Measurements from ENCODE around the gene SRBD1. TPM values are rescaled to one million over a fixed set of nuclear protein-coding genes. Genes with fewer than 3 reads are reported as not detected.

The SRBD1 gene
- total RNA-seq, 4 donors from 2014 or later = 13.5 to 36.2 (median 26.8) TPM

- Histone ChIP-seq H3K27ac (peak overlapping the region; percentile 92 to 97 (median 93)), H3K4me1 (peaks cover 0 to 20% (median 11%) of the 10 kb centered on the region in 4 donors), H3K36me3 (no peaks in the 10 kb centered on the region), H3K4me3 (peak overlapping the region; percentile 58 to 94 (median 76)), H3K27me3 (no peaks in the 10 kb centered on the region), H3K9me3 (no peaks in the 10 kb centered on the region)
- in situ Hi-C loops (cut with MboI; ENCODE audit: low pct_ligation_motif_present in 1 of 4, low pct_unique_long_range_greater_than_20kb in 1 of 4, low sequenced_read_pairs in 3 of 4) (no loop called here), intact Hi-C loops (cut with DNase I; ENCODE audit: low total_unique reads) (no loop called here)
- TF ChIP-seq CTCF (IDR thresholded peaks at IDR 0.05) (peak in 3 of 5 experiments; percentile 11 to 21 (median 15)), EP300 (IDR thresholded peaks at IDR 0.05; ENCODE audit: low read depth) (no peak), POLR2AphosphoS5 (IDR thresholded peaks at IDR 0.05) (peak; percentile 28 to 32 (median 29))
- WGBS, 2 donors (ENCODE audit: low coverage in 1 of 2) = 0 to 1% methylated on average over 14 to 23 of the region's 23 CpGs
- peak; percentile 53 for DNase-seq
Observed at GRCh38 chr2:45610281-45611019, 617 bp downstream of the SRBD1 start.

- no peak for DNase-seq
- Histone ChIP-seq H3K36me3 (peaks cover 0 to 7% (median 0%) of the 10 kb centered on the region in 4 donors), H3K9me3 (no peaks in the 10 kb centered on the region), H3K27ac (no peak overlapping the region), H3K27me3 (no peaks in the 10 kb centered on the region), H3K4me3 (no peak overlapping the region), H3K4me1 (peaks cover 0 to 20% (median 11%) of the 10 kb centered on the region in 4 donors)
- intact Hi-C loops (cut with DNase I; ENCODE audit: low total_unique reads) (no loop called here), in situ Hi-C loops (cut with MboI; ENCODE audit: low pct_ligation_motif_present in 1 of 4, low pct_unique_long_range_greater_than_20kb in 1 of 4, low sequenced_read_pairs in 3 of 4) (no loop called here)
- WGBS, 2 donors (ENCODE audit: low coverage in 1 of 2) = 63 to 88% methylated on average over 1 of the region's 1 CpG
- TF ChIP-seq POLR2A (IDR thresholded peaks at IDR 0.05) (no peak), POLR2AphosphoS5 (IDR thresholded peaks at IDR 0.05) (no peak), CTCF (IDR thresholded peaks at IDR 0.05) (peak in 2 of 5 experiments; percentile 18 to 25)
Observed at GRCh38 chr2:45607701-45608100, 3.4 kb downstream of the SRBD1 start.

GRCh38 chr2:45606796-45607195 lies 4.3 kb downstream of the SRBD1 start:
- Histone ChIP-seq H3K4me3 (no peak overlapping the region), H3K4me1 (peaks cover 0 to 17% (median 10%) of the 10 kb centered on the region in 4 donors), H3K36me3 (peaks cover 0 to 8% (median under 1%) of the 10 kb centered on the region in 4 donors), H3K27me3 (no peaks in the 10 kb centered on the region), H3K9me3 (no peaks in the 10 kb centered on the region), H3K27ac (no peak overlapping the region)
- intact Hi-C loops (cut with DNase I; ENCODE audit: low total_unique reads) (no loop called here), in situ Hi-C loops (cut with MboI; ENCODE audit: low pct_ligation_motif_present in 1 of 4, low pct_unique_long_range_greater_than_20kb in 1 of 4, low sequenced_read_pairs in 3 of 4) (no loop called here)
- TF ChIP-seq POLR2AphosphoS5 (IDR thresholded peaks at IDR 0.05) (no peak), CTCF (IDR thresholded peaks at IDR 0.05) (no peak), POLR2A (IDR thresholded peaks at IDR 0.05) (no peak), EP300 (IDR thresholded peaks at IDR 0.05; ENCODE audit: low read depth) (no peak)
- 80 to 90% methylated on average over 1 of the region's 1 CpG for WGBS, 2 donors (ENCODE audit: low coverage in 1 of 2)
- no peak for DNase-seq

- no peak overlapping the region for H3K27ac ChIP-seq
Observed at GRCh38 chr2:45605116-45605515, 6.0 kb downstream of the SRBD1 start.

More at GRCh38 chr2:45605116-45605515, 6.0 kb downstream of the SRBD1 start:
- in situ Hi-C loops (cut with MboI; ENCODE audit: low pct_ligation_motif_present in 1 of 4, low pct_unique_long_range_greater_than_20kb in 1 of 4, low sequenced_read_pairs in 3 of 4) = no loop called here
- H3K36me3 ChIP-seq = peaks cover 0 to 14% (median 6%) of the 10 kb centered on the region in 4 donors
- H3K27me3 ChIP-seq = no peaks in the 10 kb centered on the region
- no peaks in the 10 kb centered on the region for H3K9me3 ChIP-seq
- intact Hi-C loops (cut with DNase I; ENCODE audit: low total_unique reads) = no loop called here
- no peak for TF ChIP-seq EP300 (IDR thresholded peaks at IDR 0.05; ENCODE audit: low read depth)
- TF ChIP-seq POLR2A (IDR thresholded peaks at IDR 0.05) = no peak
- DNase-seq = no peak
- 97% methylated on average over 2 of the region's 2 CpGs for WGBS, 2 donors (ENCODE audit: low coverage in 1 of 2)
- no peak overlapping the region for H3K4me3 ChIP-seq
- H3K4me1 ChIP-seq = peaks cover 0 to 8% (median 5%) of the 10 kb centered on the region in 4 donors

All from transverse colon (tissue), 4 donors.